ENCODE data around the gene ARHGAP21.
"Not testable (repeated sequence)": the region's sequence is repeated elsewhere in the genome, so short reads cannot be mapped to it uniquely, and the experiment has no call there.

Gene ARHGAP21

DNA sequence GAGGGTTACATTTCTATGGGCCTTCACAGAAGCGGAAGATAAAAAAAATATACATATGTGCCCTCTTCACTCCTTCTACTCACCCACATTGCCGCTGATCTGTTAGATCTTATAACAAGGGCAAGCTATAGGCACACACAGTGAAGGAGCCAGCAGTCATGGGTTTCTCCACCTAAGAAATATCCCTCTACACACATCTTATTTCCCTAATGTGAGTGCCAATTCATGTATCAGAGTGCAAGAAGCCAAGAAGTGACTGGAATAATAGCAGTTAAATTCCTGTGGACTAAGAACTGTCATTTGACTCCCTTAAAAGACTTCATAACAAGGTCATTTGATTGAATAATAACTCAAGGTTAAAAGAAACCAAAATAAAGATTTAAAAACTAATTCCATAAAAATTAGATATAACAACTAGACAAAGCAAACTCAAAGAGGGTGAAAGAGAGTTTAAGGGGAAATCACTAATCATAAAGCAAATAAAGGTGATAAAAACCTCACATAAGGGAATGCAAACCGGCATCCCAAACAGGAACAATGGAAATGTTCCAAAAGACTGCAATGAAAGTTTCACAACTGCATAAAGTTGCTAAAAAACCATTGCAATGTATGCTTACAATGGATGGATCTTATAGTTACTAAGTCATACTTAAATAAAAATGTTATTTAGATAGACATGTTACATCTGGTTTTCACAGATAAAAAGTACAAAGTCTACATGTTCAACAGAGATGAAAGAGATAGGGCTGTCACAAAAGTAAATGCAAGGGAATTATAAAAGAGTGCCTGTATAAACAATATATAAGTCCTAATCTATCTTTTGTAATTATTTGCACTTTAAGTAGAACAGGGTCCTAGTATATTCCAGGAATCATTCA, 42.8 kb downstream of the ARHGAP21 start:
- no peak for DNase-seq

DNA sequence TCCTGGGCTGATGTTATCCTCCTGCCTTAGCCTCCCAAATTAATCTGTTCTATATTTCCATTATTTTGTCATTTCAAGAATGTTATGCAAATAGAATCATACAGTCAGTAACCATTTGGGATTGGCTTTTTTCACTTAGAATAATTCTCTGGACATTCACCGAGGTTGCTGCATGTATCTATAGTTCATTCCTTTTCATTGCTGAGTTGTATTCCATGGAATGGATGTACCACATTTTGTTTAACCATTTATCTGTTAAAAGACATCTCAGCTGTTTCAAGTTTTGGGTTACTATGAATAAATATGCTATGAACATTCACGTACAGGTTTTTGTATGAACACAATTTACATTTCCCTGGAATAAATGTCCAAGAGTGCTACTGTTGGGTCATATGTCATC, 44.9 kb downstream of the ARHGAP21 start:
- DNase-seq = no peak

DNA sequence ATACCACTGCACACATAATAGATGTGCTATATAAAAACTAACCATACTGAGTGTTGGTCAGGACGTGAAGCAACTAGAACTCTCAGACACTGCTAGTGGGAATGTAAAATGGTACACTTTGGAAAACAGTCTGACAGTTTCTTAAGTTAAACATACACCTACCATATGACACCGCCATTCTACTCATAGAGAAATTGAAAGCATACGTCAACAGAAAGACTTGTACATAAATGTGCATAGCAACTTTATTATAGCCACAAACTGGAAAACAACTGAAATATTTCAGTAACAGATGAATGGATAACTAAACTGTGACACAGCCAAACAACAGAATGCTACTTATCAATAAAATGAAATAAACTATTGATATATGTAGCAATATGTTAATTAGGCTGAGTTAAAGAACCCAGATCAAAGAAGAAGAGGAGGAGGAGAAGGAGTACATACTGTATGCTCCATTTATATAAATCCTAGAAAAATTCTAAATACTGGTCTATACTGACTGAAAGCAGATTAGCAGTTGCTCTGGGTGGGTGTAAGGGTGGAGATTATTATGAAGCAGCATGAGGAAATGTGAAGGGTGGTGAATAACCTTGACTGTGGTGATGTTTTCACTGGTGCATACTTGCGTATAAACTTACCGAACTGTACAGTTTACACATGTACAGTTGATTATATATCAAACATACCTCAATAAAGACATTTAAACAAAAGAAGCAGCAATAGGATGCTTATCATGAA, 48.6 kb downstream of the ARHGAP21 start:
- peak; percentile 29 for DNase-seq

DNA sequence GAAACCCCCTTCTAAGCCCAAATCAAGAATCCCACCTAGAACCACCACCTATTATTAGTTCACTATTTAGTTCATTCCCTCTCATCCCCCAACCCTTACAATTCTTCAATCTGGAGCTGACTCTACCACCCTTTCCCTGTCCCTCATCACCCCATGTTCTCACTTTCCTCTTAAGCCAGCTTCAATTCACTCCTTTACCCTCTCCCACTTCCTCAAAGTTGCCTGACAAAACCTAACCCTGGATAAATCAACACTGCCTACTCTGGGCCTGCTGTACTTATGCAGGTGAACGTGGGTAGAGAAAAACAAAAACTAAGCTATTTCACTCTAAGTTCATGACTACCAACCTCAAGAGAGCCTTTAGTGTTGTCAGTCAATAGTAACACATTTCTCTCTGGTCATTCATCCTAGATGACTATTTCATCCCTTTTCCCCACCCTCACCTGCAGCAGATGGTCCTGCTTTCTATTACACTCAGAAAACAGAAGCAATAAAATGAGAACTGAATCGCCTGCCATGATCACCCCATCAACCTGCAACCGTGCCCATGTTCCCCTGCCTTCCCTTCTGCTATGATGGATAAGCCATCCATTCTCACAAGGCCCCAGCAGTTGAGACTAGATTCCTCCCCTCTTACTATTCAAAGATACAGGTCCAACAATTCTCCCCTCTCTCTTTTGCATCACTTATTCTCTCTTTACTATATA, 52.6 kb downstream of the ARHGAP21 start:
- DNase-seq = no peak

DNA sequence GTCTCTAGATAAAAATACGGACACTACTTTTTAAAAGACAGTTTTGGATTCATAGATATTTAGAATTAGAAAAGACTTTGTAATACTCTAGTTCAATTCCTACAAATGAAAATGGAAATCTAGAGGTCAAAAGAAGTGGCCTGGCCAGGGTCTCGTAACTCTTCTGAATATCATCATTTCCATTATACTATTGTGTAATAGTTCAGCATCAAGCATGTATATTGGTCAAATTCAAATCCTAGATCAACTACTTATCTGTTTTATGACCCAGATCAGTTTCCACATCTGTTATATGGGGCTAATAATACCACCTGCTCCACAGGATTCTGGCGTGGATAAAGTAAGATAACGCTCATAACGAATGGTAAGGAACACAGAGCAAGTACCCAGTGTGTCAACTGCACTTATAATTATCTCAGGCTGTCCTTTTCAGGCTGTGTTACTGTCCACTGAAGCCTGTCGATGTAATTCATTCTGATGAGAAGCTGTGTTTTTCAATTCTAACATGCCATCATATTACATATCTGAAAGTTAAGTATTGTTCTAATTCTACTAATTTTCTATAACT, 54.3 kb downstream of the ARHGAP21 start:
- no peak for DNase-seq

DNA sequence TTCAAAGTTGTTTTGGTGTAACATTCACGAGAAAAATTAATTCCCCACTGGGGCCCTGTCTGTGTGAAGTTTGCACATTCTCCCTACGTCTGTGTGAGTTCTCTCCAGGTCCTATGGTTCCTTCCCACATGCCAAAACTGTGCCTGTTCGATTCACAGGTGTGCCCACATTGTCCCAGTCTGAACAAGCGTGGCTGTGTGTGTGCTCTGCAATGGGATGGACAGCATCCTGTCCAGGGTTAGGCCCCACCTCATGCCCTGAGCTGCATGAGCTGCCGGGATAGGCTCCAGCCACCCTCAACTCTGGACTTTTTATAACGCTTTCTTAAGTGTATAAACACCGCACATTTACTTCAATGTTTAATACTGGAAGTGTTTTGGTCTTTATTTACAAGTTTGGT, 55.4 kb downstream of the ARHGAP21 start:
- DNase-seq = no peak

DNA sequence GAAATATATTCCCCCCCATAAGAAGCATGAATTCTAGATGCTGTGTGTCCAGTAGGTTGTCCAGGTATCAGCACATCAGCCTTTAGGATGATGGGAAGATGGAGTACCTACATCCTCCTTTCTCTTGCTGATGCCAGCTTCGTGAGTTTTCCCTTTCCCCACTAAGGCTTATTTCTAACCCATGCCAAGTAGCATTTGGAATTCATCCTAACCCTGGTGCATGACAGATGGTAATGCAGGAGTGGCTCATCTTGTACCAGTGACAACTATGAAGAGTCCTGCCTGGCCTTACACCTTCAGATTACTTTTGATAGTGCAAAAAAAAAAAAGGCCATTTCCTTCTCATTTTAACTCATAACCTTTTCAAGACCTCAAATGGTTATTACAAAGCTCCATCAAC, 58.7 kb downstream of the ARHGAP21 start:
- DNase-seq = no peak

DNA sequence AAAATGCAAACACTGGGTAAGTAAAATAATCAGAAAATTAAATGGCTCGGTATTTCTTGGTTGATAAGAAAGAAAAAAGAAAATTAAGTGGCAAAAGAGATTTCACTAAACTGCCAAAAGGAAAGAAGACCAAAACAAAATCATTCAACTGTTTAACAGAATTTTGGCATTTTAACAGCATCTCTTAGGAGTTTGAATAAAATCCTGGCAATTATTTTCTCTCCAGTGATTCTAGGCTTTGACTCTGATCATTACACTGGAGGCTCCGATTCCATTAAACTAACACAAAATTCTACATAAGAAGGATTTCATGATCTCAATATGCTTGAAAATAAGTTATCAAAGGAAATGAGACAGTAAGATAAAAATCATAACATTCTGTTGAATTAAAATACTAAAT, 62.3 kb downstream of the ARHGAP21 start:
- no peak for DNase-seq

DNA sequence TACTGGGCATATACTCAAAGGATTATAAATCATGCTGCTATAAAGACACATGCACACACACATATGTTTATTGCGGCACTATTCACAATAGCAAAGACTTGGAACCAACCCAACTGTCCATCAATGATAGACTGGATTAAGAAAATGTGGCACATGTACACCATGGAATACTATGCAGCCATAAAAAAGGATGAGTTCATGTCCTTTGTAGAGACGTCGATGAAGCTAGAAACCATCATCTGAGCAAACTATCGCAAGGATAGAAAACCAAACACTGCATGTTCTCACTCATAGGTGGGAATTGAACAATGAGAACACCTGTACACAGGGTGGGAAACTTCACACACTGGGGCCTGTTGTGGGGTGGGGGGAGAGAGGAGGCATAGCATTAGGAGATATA, 65.4 kb downstream of the ARHGAP21 start:
- DNase-seq = not testable (repeated sequence)

DNA sequence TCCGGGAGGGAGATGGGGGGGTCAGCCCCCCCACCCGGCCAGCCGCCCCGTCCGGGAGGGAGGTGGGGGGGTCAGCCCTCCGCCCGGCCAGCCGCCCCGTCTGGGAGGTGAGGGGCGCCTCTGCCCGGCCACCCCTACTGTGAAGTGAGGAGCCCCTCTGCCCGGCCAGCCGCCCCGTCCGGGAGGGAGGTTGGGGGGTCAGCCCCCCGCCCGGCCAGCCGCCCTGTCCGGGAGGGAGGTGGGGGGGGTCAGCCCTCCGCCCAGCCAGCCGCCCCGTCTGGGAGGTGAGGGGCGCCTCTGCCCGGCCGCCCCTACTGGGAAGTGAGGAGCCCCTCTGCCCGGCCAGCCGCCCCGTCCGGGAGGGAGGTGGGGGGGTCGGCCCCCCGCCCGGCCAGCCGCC, 67.4 kb downstream of the ARHGAP21 start:
- not testable (repeated sequence) for DNase-seq

DNA sequence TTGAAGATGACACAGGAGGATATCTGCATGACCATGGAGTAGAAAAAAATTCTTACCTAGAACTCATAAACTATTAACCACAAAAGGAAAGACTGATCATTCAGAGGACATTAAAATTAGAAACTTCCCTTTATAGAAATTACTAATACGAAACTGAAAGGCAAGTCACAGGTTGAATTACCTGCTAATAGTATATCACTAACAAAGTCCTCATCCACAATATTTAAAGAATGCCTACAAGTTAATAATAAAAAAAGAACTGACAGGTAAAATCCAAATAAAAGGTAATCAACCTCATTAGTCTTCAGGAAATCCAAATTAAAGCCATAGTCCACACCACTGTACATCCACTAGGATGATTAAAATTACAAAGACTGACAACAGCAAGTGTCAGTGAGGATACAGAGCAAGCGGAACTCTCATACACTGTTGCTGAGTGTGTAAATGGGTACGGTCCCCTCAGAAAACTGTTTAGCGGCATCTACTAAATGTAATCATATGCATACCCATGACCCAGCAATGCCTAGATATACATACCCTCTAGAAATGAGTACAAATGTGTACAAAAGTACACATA, 71.2 kb downstream of the ARHGAP21 start:
- DNase-seq = no peak

DNA sequence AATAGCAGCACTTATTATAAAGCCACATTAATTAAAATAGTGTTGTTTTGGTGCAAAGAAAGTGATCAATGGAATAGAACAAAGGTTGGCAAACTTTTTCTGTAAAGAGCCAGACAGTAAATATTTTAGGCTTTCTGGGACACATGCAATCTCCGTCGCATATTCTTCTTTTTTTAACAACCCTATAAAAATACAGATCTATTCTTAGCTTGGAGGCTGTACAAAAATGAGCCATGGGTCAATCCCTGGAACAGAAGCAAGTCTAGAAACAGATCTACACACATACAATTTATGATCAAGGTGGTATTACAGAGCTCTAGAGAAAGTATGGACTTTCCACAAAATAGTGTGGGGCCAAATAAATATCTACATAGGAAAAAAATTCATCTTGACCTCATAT, 71.8 kb downstream of the ARHGAP21 start:
- no peak for DNase-seq

DNA sequence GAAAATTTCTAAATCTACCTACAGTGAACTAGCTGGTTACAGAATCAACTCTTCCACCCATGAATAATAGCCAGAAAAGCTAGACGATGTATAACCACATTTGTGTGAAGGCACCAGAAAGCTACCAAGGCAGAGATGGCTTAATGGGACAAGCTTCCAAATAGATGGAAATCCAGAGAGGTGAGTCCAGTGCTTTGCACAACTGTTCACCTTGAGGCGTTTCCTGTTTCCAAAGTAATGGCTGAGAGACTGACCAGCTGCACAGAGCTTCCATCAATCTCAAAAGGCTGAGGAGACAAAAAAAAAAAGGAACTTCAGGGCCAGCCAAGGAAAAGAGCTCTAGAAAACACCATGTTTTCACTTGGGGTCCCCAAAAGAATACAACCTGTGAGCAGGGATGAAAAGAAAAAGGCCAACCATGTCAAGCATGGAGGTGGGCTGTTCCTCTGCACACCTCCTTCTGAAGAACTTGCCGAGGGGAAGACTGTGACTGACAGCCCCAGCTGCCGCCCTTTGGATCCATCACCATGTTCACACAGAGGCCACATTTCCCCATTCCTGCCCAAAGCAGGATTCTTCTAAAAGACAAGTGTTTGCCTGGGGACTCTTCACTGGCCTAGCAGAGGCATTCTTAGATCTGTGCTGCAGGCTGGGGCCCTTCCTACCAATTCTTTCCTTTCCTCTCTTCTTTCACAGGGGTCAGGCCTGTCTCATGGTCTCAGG, 72.9 kb downstream of the ARHGAP21 start:
- no peak for DNase-seq

DNA sequence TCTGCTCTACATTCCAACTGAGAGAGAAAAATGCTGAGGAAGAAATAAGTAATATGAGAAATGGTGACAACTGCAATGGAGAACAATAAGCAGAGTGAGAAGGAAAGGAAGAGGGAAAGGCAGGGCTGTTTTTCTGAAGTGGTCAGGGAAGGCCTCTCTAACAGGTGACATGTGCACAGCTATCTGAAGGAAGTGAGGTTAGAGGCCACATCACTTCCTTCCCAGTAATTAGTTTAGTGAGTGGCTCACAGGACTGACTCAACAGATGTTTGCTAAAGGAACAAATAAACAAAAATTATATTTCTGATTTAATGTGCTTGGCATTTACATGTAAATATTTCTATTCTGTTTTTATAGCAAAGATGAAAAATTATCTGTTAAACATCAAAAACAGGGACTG, 77.9 kb downstream of the ARHGAP21 start:
- DNase-seq = peak; percentile 36

DNA sequence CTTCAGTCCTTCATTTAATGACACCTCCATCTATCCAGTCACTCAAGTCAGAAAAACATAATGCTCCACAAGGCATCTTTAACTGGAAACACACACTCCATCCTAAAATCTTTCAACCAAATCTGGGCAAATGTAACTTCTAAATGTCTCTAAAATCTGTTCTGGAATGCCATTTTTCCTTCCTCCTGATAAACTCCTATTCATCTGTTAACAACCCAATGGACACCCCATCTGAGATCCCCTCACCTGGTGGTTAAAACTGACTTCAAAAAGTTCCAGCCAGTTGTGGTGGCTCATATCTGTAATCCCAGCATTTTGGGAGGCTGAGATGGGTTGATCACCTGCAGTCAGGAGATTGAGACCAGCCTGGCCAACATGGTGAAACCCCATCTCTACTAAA, 78.7 kb downstream of the ARHGAP21 start:
- DNase-seq = no peak

DNA sequence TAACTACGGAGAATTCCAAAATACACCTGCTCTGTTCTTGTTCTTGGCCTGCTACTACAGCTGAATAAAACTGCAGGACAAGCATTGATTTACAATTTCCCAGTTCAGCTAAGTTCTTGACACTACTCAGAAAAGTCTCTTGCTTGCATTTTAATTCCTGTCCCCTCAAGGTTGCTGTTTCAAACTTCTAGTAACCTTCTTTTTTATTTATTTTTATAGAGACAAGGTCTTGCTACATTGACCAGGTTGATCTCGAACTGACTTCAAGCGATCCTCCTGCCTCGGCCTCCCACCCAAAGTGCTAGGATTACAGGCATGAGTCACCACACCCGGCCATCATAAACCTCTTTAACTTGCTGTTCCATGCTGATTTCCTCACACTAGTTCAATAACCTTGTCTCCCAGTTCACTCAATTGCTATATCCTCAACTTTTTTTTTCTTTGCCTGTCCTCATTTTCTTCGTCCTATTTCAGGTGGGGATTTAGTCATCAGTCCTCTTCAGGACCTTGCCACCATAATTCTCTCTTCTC, 79.9 kb downstream of the ARHGAP21 start:
- DNase-seq = no peak

DNA sequence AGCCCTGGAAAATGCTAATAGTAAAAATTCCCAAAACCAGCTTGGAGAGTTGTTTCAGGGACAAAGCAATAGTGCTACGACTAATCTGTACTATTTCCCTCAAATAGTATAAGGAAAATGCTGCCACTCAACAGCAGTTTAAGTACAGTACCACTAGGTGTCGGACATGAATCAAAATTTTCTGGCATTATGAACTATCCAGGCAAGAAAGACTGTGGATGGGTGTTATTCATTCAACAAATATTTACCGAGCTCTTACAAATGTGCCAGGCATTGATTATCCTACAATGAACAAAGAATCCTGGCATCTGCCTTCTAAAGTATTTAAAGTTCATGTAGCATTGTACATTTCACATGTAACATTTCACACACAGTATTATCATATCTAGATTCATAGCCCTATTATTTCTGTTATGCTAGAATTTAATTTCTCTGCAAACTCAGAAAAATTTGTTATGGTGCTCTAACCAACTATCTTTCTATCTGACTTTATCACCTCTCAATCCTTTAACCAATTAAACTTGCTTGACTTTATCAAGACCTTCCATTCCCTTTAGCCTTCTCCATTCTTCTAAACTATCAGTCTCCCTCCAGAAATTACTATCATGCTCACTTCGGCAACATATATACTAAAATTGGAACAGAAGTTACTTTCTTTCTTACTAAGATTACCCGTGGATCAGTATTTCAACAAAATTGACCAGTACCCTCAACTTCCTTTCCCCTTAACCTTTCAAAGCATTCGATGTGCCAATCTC, 80.6 kb downstream of the ARHGAP21 start:
- DNase-seq = peak; percentile 60

DNA sequence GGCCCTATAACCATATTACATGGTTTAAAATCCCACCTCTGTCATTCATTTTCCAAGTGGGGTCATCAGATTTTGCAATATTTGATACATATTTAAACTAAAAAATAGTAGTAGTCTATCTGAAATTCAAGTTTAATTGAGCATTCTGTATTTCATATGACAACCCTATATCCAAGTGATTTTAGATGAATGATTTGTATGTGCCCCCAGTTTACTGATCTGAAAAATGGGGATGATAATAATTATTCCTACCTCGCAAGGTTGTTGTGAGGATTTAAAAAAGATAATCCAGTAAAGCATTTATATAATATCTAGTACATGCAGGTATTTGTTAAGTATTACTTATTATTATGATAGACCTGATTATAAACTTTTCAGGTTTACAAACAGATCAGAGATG, 84.6 kb downstream of the ARHGAP21 start:
- DNase-seq = no peak

DNA sequence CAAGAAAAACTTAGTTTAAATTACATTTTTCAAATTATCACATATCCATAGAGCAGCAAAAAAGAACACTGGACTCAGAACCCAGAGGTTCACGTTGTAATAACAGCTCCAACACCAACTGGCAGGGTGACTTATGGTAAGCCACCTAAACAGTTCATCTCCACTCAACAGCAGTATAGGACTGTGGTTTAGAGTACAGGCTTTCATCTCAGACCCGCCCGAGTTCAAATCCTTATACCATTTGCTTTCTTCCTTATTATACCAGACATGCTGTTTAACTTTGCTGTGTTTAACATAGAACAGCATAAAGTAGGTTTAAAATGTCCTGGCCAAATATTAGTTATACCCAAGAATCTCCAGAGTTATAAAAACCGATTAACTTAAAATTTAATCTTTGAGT, 97.9 kb downstream of the ARHGAP21 start:
- DNase-seq = no peak

DNA sequence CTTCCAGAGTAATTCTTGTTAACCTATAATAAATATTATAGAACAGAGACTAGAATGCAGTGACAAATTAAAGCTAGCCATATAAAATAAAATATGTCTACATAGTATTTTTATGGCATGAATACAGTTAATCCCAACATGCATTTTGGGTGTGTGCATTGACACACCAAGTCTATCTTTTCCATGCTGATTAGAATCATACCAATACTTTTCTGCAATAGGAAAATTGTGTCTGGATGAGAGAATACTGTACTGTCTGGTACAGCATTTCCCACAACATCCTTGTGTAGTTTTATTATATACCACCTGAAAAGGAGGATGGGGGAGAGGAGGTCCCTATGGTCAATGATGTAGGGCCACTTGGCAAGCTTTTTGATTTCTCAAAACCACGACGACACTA, 100.3 kb downstream of the ARHGAP21 start:
- DNase-seq = no peak

DNA sequence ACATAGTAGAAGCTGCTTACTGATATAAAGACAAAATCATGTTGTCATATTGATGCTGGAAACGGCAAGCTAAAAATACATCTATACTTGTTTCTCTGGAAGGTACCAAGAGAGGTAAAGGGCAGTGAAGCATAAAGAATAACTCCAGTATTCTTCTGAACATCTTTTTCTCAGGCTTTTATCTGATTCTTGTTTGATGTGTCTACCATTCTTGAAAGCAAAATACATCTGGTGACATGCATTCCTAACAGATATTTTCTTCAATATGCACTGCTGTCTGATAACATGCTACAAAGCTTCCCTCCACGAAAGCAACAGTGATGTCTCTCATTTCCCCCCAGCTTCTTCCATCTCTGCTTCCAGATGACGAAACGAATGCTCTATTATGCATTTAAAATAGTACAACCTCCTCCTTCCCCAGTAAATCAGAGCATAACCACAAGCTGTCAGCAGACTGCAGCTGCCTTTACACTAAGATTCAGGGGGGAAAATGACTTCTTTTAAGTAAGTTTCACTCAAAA, 100.8 kb downstream of the ARHGAP21 start:
- DNase-seq = no peak
